ENCODE data around the gene HECTD4. TPM values are rescaled to one million over a fixed set of nuclear protein-coding genes. Genes with fewer than 3 reads are reported as not detected.

HECTD4 gene
- total RNA-seq, 1 donor from 2014 or later: 40.7 TPM

GRCh38 chr12:112216223-112216622 lies 166.0 kb downstream of the HECTD4 start:
- Mint-ChIP-seq H3K36me3 (ENCODE audit: low read depth) (peaks cover 31% of the 10 kb centered on the region), H3K27me3 (ENCODE audit: low read depth) (no peaks in the 10 kb centered on the region), H3K9me3 (ENCODE audit: low read depth) (no peaks in the 10 kb centered on the region), H3K4me3 (ENCODE audit: unreplicated experiment) (no peak overlapping the region), H3K4me1 (ENCODE audit: low read depth) (peaks cover 14% of the 10 kb centered on the region), H3K27ac (ENCODE audit: unreplicated experiment) (no peak overlapping the region)
- TF ChIP-seq CTCF (IDR thresholded peaks at IDR 0.05): no peak
- DNase-seq (ENCODE audit: low spot score): no peak

GRCh38 chr12:112214064-112214463 lies 168.2 kb downstream of the HECTD4 start:
- Mint-ChIP-seq H3K4me1 (ENCODE audit: low read depth) (peaks cover 11% of the 10 kb centered on the region), H3K27me3 (ENCODE audit: low read depth) (no peaks in the 10 kb centered on the region), H3K36me3 (ENCODE audit: low read depth) (peaks cover 41% of the 10 kb centered on the region), H3K27ac (ENCODE audit: unreplicated experiment) (no peak overlapping the region), H3K9me3 (ENCODE audit: low read depth) (no peaks in the 10 kb centered on the region), H3K4me3 (ENCODE audit: unreplicated experiment) (no peak overlapping the region)
- DNase-seq (ENCODE audit: low spot score): no peak
- TF ChIP-seq CTCF (IDR thresholded peaks at IDR 0.05): no peak

GRCh38 chr12:112208301-112208910 lies 173.8 kb downstream of the HECTD4 start:
- no peak for TF ChIP-seq CTCF (IDR thresholded peaks at IDR 0.05)
- peaks cover 36% of the 10 kb centered on the region for H3K36me3 Mint-ChIP-seq (ENCODE audit: low read depth)
- H3K4me3 Mint-ChIP-seq (ENCODE audit: unreplicated experiment): no peak overlapping the region
- no peaks in the 10 kb centered on the region for H3K27me3 Mint-ChIP-seq (ENCODE audit: low read depth)
- no peaks in the 10 kb centered on the region for H3K9me3 Mint-ChIP-seq (ENCODE audit: low read depth)
- DNase-seq (ENCODE audit: low spot score): no peak
- H3K27ac Mint-ChIP-seq (ENCODE audit: unreplicated experiment): no peak overlapping the region
- no peaks in the 10 kb centered on the region for H3K4me1 Mint-ChIP-seq (ENCODE audit: low read depth)

- Mint-ChIP-seq H3K27ac (ENCODE audit: unreplicated experiment) (no peak overlapping the region), H3K36me3 (ENCODE audit: low read depth) (peaks cover 44% of the 10 kb centered on the region), H3K4me3 (ENCODE audit: unreplicated experiment) (no peak overlapping the region), H3K9me3 (ENCODE audit: low read depth) (no peaks in the 10 kb centered on the region), H3K27me3 (ENCODE audit: low read depth) (no peaks in the 10 kb centered on the region), H3K4me1 (ENCODE audit: low read depth) (no peaks in the 10 kb centered on the region)
- DNase-seq (ENCODE audit: low spot score): no peak
- no peak for TF ChIP-seq CTCF (IDR thresholded peaks at IDR 0.05)
Measured at GRCh38 chr12:112207397-112207924, 174.8 kb downstream of the HECTD4 start.

GRCh38 chr12:112206944-112207343 lies 175.3 kb downstream of the HECTD4 start:
- no peaks in the 10 kb centered on the region for H3K4me1 Mint-ChIP-seq (ENCODE audit: low read depth)
- H3K36me3 Mint-ChIP-seq (ENCODE audit: low read depth): peaks cover 38% of the 10 kb centered on the region
- no peak overlapping the region for H3K27ac Mint-ChIP-seq (ENCODE audit: unreplicated experiment)
- TF ChIP-seq CTCF (IDR thresholded peaks at IDR 0.05): no peak
- DNase-seq (ENCODE audit: low spot score): no peak
- H3K4me3 Mint-ChIP-seq (ENCODE audit: unreplicated experiment): no peak overlapping the region
- no peaks in the 10 kb centered on the region for H3K27me3 Mint-ChIP-seq (ENCODE audit: low read depth)
- H3K9me3 Mint-ChIP-seq (ENCODE audit: low read depth): no peaks in the 10 kb centered on the region
